Liver (tissue), 9 donors: ENCODE results near the gene NOS1AP. TPM values are rescaled to one million over a fixed set of nuclear protein-coding genes. Genes with fewer than 3 reads are reported as not detected.

Experiments used
- DNase-seq: peaks from one replicate; pipeline ENCODE4 v3.0.0-alpha.2; 2017; ENCODE audit warnings: low spot score
- H3K27ac ChIP-seq, 2 donors: one replicate each; pipeline ENCODE4 v1.7.0; 2013; ENCODE audit warnings: inconsistent platforms in 2 of 2, low read length in 2 of 2, control low read depth in 1 of 2, low read depth in 1 of 2, mild to moderate bottlenecking in 1 of 2
- H3K27me3 ChIP-seq, 4 donors: one replicate each; pipeline versions ENCODE4 v1.6.1 to v1.7.0; 2013; ENCODE audit warnings: low read length in 3 of 4, inconsistent platforms in 1 of 4, mild to moderate bottlenecking in 1 of 4, moderate library complexity in 1 of 4; ENCODE audit not compliant: control insufficient read depth in 4 of 4, insufficient read depth in 4 of 4
- H3K36me3 ChIP-seq, 4 donors: one replicate each; pipeline versions ENCODE4 v1.6.1 to v1.7.0; 2013; ENCODE audit warnings: low read length in 3 of 4, mild to moderate bottlenecking in 3 of 4, low read depth in 1 of 4, moderate library complexity in 1 of 4; ENCODE audit not compliant: control insufficient read depth in 4 of 4, insufficient read depth in 3 of 4
- H3K4me1 ChIP-seq, 4 donors: one replicate each; pipeline versions ENCODE4 v1.6.1 to v1.7.0; 2013; ENCODE audit warnings: low read length in 3 of 4, mild to moderate bottlenecking in 3 of 4, moderate library complexity in 1 of 4; ENCODE audit not compliant: control insufficient read depth in 4 of 4, insufficient read depth in 4 of 4
- H3K4me3 ChIP-seq, 3 donors: one replicate each; pipeline versions ENCODE4 v1.6.1 to v1.7.0; 2013; ENCODE audit warnings: low read length in 3 of 3, control low read depth in 1 of 3, low read depth in 1 of 3, mild to moderate bottlenecking in 1 of 3
- H3K9ac ChIP-seq, 2 donors: one replicate each; pipeline ENCODE4 v1.7.0; 2013; ENCODE audit warnings: low read length in 2 of 2, mild to moderate bottlenecking in 2 of 2, moderate library complexity in 2 of 2, control low read depth in 1 of 2, low read depth in 1 of 2
- H3K9me3 ChIP-seq, 4 donors: one replicate each; pipeline versions ENCODE4 v1.6.1 to v1.7.0; 2013; ENCODE audit warnings: low read length in 3 of 4; ENCODE audit not compliant: control insufficient read depth in 4 of 4
- EGR1 ChIP-seq, 2 donors: IDR thresholded peaks; 2 replicates each; pipeline ENCODE4 v1.6.1; 2016 to 2018; ENCODE audit warnings: antibody characterized with exemption in 2 of 2, low read depth in 2 of 2
- FOXA1 ChIP-seq: IDR thresholded peaks from 2 replicates; pipeline ENCODE4 v1.6.1; 2016; ENCODE audit warnings: antibody characterized with exemption
- FOXA2 ChIP-seq: IDR thresholded peaks from 2 replicates; pipeline ENCODE4 v1.6.1; 2016; ENCODE audit warnings: antibody characterized with exemption
- GABPA ChIP-seq, 2 donors: IDR thresholded peaks in 1 of 2; conservative IDR thresholded peaks in 1 of 2; 2 replicates each; pipeline ENCODE4 v1.6.1; 2016; ENCODE audit warnings: antibody characterized with exemption in 2 of 2, mild to moderate bottlenecking in 1 of 2, moderate library complexity in 1 of 2
- HNF4A ChIP-seq, 2 donors: conservative IDR thresholded peaks; 2 replicates each; pipeline ENCODE4 v1.6.1; 2016; ENCODE audit warnings: antibody characterized with exemption in 2 of 2, mild to moderate bottlenecking in 2 of 2
- HNF4G ChIP-seq: IDR thresholded peaks from 2 replicates; pipeline ENCODE4 v1.6.1; 2016; ENCODE audit warnings: antibody characterized with exemption
- JUND ChIP-seq, 2 donors: IDR thresholded peaks; 2 replicates each; pipeline ENCODE4 v1.6.1; 2016; ENCODE audit warnings: antibody characterized with exemption in 2 of 2
- NR2F2 ChIP-seq: IDR thresholded peaks from 2 replicates; pipeline ENCODE4 v1.6.1; 2016; ENCODE audit warnings: antibody characterized with exemption
- RAD21 ChIP-seq, 2 donors: IDR thresholded peaks; 2 replicates each; pipeline ENCODE4 v1.6.1; 2016; ENCODE audit warnings: antibody characterized with exemption in 2 of 2, mild to moderate bottlenecking in 2 of 2
- RXRA ChIP-seq, 2 donors: IDR thresholded peaks; 2 replicates each; pipeline ENCODE4 v1.6.1; 2017 to 2018; ENCODE audit warnings: antibody characterized with exemption in 2 of 2, mild to moderate bottlenecking in 1 of 2
- TAF1 ChIP-seq: conservative IDR thresholded peaks from 2 replicates; pipeline ENCODE4 v1.6.1; 2016; ENCODE audit warnings: antibody characterized with exemption, mild to moderate bottlenecking
- YY1 ChIP-seq: IDR thresholded peaks from 2 replicates; pipeline ENCODE4 v1.6.1; 2016; ENCODE audit warnings: antibody characterized with exemption, mild to moderate bottlenecking
- WGBS: extraction: QIAGEN DNeasy Blood & Tissue Kit; methylation state at CpG from one replicate; pipeline ENCODE4 v1.1.7; 2013; 5-methylcytosine and 5-hydroxymethylcytosine counted together
- polyA plus RNA-seq, 2 donors: library from polyadenylated mRNA; stranded (reverse) in 1 of 2; unstranded in 1 of 2; fragments of 200-250 nt in 1 of 2; fragments of >200 nt in 1 of 2; fragmentation: Nextera tagmentation in 1 of 2; extraction: Ambion mirVana in 1 of 2; gene quantifications; one replicate each; pipeline versions ENCODE4 v1.2.1 to v1.2.3, GENCODE V29; 2013 to 2015
- total RNA-seq, 2 donors: library from RNA; depleted of rRNA; stranded (reverse); fragments of >200 nt; gene quantifications; one replicate each; pipeline ENCODE4 v1.2.3, GENCODE V29; 2014
- TF ChIP-seq, protein P1 (sequence below): IDR thresholded peaks from 2 replicates; pipeline ENCODE4 v1.6.1; 2016; ENCODE audit warnings: antibody characterized with exemption
- TF ChIP-seq, protein P2 (sequence below): IDR thresholded peaks from 2 replicates; pipeline ENCODE4 v1.6.1; 2016; ENCODE audit warnings: antibody characterized with exemption
- TF ChIP-seq, protein P3 (sequence below): fragments of 150-350 bp; IDR thresholded peaks from 2 replicates; pipeline ENCODE4 v1.5.1; 2017; ENCODE audit warnings: improper control_type of control experiment, low read depth, low read length; ENCODE audit not compliant: missing input control
- TF ChIP-seq, protein P4 (sequence below): IDR thresholded peaks from 2 replicates; pipeline ENCODE4 v1.6.1; 2016; ENCODE audit warnings: antibody characterized with exemption
- TF ChIP-seq, protein P5 (sequence below): IDR thresholded peaks from 2 replicates; pipeline ENCODE4 v1.6.1; 2016; ENCODE audit warnings: antibody characterized with exemption, mild to moderate bottlenecking
- donor health status: healthy.
- donor health status: healthy.
- donor health status: healthy.
- donor health status: healthy.
- donor health status: healthy.

Gene NOS1AP
- total and polyA plus RNA-seq, 4 donors, result 1.4 to 13.0 (median 4.5) TPM

DNA sequence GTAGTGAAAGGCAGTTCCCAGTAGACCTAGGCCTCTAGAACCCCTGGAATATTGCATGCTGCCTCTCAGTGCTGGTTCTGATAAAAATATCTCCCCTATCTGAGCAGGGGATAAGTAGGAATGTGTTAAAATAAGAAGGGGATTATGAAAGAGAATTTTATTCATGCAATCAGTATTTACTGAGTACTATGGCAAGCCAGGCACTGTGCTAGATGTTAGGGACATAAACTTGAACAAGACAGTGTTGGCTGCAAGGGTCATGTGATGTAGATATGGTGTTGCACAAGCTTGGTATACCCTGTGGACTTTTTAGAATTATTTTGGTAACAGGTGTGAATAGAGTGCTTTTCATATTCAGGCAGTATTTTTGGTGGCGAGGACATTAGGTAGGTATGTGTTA, 23.6 kb downstream of the NOS1AP start:
- Histone ChIP-seq H3K9me3 (no peaks in the 10 kb centered on the region), H3K27ac (no peak overlapping the region), H3K9ac (no peak overlapping the region), H3K27me3 (no peaks in the 10 kb centered on the region), H3K4me3 (no peak overlapping the region), H3K36me3 (no peaks in the 10 kb centered on the region), H3K4me1 (peaks cover 22 to 30% (median 24%) of the 10 kb centered on the region in 4 donors)
- DNase-seq, result no peak
- TF ChIP-seq YY1, result peak; percentile 21
- no peak for TF ChIP-seq RAD21 (IDR thresholded peaks at IDR 0.05)
- TF ChIP-seq, protein P1, sequence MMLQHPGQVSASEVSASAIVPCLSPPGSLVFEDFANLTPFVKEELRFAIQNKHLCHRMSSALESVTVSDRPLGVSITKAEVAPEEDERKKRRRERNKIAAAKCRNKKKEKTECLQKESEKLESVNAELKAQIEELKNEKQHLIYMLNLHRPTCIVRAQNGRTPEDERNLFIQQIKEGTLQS, result no peak
- peak; percentile 46 for TF ChIP-seq FOXA2
- TF ChIP-seq JUND (IDR thresholded peaks at IDR 0.05), result no peak
- TF ChIP-seq, protein P2, sequence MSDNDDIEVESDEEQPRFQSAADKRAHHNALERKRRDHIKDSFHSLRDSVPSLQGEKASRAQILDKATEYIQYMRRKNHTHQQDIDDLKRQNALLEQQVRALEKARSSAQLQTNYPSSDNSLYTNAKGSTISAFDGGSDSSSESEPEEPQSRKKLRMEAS, result peak; percentile 38
- TF ChIP-seq HNF4A (conservative IDR thresholded peaks at IDR 0.05), result peak; percentile 4 to 49
- peak; percentile 8 to 43 for TF ChIP-seq RXRA (IDR thresholded peaks at IDR 0.05)
- WGBS, result 97% methylated on average over 1 of the region's 1 CpG

DNA sequence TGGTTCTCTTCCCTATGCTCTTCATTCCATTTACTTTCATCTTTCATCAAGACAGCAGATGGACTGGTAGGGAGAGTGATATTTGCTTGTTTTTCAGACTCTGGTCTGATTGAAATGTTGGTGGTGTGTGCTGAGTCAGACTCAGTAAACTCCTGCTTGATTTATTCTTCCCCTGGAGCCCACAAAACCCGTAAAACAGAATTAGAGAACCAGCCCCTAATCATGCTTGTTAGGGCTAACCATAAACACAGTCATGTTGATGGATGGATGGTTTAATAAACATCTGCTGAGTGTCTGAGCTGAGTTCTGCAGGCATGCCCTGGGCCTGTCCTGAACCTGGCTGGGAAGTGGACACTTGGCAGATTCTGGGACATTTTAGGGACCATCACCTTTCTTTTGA, 24.8 kb downstream of the NOS1AP start:
- TF ChIP-seq, protein P3, sequence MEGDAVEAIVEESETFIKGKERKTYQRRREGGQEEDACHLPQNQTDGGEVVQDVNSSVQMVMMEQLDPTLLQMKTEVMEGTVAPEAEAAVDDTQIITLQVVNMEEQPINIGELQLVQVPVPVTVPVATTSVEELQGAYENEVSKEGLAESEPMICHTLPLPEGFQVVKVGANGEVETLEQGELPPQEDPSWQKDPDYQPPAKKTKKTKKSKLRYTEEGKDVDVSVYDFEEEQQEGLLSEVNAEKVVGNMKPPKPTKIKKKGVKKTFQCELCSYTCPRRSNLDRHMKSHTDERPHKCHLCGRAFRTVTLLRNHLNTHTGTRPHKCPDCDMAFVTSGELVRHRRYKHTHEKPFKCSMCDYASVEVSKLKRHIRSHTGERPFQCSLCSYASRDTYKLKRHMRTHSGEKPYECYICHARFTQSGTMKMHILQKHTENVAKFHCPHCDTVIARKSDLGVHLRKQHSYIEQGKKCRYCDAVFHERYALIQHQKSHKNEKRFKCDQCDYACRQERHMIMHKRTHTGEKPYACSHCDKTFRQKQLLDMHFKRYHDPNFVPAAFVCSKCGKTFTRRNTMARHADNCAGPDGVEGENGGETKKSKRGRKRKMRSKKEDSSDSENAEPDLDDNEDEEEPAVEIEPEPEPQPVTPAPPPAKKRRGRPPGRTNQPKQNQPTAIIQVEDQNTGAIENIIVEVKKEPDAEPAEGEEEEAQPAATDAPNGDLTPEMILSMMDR, result no peak
- TF ChIP-seq FOXA1, result no peak
- Histone ChIP-seq H3K27ac (no peak overlapping the region), H3K27me3 (no peaks in the 10 kb centered on the region), H3K4me3 (no peak overlapping the region), H3K4me1 (peaks cover 16 to 19% (median 16%) of the 10 kb centered on the region in 4 donors), H3K36me3 (no peaks in the 10 kb centered on the region), H3K9ac (no peak overlapping the region), H3K9me3 (no peaks in the 10 kb centered on the region)
- no peak for DNase-seq
- 84% methylated on average over 1 of the region's 1 CpG for WGBS

DNA sequence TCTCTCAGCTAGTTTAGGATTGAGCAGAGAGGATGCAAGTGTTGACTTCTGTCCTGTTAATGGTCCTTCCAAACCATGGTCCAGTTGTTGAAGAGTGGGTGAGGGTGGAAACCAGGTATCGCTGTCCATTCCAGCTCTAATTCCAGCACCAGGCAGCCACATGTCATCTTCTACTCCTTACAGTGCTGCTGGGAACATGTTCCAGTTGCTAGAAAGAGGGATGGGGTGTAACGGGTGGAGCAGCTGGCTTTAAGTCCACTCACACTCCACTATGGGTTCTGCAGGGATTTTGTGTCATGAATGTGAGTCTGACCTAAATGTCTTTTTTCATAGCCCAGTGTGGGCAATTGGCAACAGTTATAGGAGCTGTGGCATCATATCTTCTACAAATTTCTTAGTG, 25.2 kb downstream of the NOS1AP start:
- Histone ChIP-seq H3K36me3 (no peaks in the 10 kb centered on the region), H3K4me1 (peaks cover 15 to 19% (median 16%) of the 10 kb centered on the region in 4 donors), H3K27ac (no peak overlapping the region), H3K9ac (no peak overlapping the region), H3K9me3 (no peaks in the 10 kb centered on the region), H3K4me3 (no peak overlapping the region), H3K27me3 (no peaks in the 10 kb centered on the region)
- TF ChIP-seq FOXA1, result no peak
- TF ChIP-seq GABPA (IDR thresholded peaks at IDR 0.05 in 1 of 2, conservative IDR thresholded peaks at IDR 0.05 in 1 of 2), result no peak
- TF ChIP-seq EGR1 (IDR thresholded peaks at IDR 0.05; ENCODE audit: low read depth in 2 of 2), result no peak
- no peak for TF ChIP-seq RXRA (IDR thresholded peaks at IDR 0.05)
- no peak for TF ChIP-seq FOXA2
- TF ChIP-seq, protein P4, sequence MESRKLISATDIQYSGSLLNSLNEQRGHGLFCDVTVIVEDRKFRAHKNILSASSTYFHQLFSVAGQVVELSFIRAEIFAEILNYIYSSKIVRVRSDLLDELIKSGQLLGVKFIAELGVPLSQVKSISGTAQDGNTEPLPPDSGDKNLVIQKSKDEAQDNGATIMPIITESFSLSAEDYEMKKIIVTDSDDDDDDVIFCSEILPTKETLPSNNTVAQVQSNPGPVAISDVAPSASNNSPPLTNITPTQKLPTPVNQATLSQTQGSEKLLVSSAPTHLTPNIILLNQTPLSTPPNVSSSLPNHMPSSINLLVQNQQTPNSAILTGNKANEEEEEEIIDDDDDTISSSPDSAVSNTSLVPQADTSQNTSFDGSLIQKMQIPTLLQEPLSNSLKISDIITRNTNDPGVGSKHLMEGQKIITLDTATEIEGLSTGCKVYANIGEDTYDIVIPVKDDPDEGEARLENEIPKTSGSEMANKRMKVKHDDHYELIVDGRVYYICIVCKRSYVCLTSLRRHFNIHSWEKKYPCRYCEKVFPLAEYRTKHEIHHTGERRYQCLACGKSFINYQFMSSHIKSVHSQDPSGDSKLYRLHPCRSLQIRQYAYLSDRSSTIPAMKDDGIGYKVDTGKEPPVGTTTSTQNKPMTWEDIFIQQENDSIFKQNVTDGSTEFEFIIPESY, result no peak
- TF ChIP-seq JUND (IDR thresholded peaks at IDR 0.05), result no peak
- TF ChIP-seq NR2F2, result no peak
- TF ChIP-seq, protein P1, result no peak
- TF ChIP-seq TAF1, result no peak
- TF ChIP-seq, protein P5, sequence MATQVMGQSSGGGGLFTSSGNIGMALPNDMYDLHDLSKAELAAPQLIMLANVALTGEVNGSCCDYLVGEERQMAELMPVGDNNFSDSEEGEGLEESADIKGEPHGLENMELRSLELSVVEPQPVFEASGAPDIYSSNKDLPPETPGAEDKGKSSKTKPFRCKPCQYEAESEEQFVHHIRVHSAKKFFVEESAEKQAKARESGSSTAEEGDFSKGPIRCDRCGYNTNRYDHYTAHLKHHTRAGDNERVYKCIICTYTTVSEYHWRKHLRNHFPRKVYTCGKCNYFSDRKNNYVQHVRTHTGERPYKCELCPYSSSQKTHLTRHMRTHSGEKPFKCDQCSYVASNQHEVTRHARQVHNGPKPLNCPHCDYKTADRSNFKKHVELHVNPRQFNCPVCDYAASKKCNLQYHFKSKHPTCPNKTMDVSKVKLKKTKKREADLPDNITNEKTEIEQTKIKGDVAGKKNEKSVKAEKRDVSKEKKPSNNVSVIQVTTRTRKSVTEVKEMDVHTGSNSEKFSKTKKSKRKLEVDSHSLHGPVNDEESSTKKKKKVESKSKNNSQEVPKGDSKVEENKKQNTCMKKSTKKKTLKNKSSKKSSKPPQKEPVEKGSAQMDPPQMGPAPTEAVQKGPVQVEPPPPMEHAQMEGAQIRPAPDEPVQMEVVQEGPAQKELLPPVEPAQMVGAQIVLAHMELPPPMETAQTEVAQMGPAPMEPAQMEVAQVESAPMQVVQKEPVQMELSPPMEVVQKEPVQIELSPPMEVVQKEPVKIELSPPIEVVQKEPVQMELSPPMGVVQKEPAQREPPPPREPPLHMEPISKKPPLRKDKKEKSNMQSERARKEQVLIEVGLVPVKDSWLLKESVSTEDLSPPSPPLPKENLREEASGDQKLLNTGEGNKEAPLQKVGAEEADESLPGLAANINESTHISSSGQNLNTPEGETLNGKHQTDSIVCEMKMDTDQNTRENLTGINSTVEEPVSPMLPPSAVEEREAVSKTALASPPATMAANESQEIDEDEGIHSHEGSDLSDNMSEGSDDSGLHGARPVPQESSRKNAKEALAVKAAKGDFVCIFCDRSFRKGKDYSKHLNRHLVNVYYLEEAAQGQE, result no peak
- no peak for TF ChIP-seq HNF4G
- TF ChIP-seq, protein P2, result no peak
- TF ChIP-seq, protein P3, result no peak
- no peak for DNase-seq
- 95% methylated on average over 2 of the region's 2 CpGs for WGBS
